NCI-H2196 treated with DMSO at 0.1 percent for 48 hours (cell line): ENCODE measurements around the gene ASB15.
"Not testable (repeated sequence)": the region's sequence is repeated elsewhere in the genome, so short reads cannot be mapped to it uniquely, and the experiment has no call there.

ENCODE experiments used
- DNase-seq: peaks from one replicate; lab custom pipeline; 2025; ENCODE audit not compliant: unreplicated experiment; lab: John Stamatoyannopoulos, UW

ASB15 gene

DNA sequence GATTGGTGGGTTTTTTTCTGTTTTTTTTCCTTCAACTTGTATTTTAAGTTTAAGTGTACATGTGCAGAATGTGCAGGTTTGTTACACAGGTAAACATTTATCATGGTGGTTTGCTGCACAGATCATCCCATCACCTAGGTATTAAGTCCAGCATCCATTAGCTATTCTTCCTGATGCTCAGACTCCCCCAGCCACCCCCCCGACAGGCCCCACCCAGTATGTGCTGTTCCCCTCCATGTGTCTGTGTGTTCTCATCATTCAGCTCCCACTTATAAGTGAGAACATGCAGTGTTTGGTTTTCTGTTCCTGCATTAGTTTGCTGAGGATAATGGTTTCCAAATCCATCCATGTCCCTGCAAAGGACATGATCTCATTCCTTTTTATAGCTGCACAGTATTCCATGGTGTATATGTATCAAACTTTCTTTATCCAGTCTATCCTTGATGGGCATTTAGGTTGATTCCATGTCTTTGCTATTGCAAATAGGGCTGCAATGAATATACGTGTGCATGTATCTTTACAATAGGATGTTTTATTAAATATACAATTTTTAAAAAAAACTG lies 32.5 kb downstream of the ASB15 start:
- not testable (repeated sequence) for DNase-seq

DNA sequence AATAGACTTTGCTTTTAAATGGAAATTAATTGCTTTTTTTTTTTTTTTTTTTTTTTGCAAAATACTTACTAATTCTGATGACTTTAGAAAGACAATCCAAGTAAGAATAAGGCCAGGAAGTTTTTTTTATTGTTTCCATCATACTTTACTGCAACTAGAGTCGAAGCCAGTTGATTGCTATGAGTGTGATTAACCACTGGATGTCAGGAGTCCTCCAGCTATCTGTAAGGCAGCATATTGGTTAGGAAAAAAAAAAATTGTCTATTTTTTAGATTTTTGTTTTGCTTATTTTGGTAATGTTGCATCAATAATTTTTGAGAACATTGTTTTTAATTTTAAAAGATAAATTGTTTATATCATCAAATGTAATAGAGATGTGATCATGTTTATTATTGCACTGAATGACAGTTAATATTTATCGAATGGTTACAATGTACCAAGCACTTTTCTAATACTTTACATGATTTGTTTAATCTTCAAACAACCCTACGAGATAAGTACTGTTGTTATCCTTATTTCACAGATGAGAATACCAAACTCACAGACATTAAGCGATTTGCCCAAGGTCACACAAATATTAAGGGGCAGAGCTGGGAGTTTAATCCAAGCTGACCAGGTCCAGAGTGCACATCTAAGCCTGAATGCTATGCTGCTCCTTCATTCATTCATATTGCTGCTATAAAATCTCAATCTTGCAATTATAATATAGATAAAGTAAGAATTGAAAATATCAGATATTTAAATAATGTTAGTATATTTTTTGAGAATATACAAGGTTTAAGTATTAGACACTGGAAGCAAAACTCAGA lies 34.1 kb downstream of the ASB15 start:
- no peak for DNase-seq

DNA sequence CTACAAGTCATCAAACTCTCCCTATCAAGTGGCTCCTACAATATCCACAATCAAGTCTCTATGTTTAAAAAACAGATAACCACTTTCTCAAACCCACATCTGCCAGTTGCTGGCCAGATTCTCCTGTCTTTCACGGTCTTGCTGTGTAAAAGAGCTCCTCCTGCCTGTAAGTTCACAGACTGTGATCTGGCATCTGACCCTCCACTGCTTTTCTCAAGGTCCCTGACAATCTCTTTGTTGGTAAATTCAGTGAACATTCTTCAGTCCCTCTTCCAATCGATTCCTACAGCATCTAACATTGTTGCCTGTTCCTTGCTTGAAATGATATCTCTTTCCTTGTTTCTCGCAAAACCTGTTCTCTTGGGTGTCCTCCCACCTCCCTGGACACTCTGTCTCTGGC lies 35.6 kb downstream of the ASB15 start:
- DNase-seq, result no peak

DNA sequence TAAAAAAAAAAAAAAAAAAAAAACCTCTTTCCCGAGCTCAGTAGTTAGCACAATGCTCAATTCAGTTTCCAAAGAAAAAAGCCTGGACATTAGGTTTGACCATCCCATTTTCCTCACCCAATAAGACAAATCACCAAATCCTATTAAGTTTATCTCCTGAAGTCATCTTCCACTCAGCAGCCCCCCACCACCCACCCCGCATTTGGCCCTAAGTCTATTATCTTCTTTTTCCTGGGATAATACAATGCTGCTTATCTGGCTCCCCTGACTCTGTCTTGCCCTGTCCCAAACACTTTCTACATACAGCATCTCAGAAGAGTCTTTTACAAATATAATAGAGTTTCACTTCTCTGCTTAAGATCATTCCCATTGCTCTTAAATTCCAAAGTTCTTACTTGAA lies 36.3 kb downstream of the ASB15 start:
- no peak for DNase-seq

DNA sequence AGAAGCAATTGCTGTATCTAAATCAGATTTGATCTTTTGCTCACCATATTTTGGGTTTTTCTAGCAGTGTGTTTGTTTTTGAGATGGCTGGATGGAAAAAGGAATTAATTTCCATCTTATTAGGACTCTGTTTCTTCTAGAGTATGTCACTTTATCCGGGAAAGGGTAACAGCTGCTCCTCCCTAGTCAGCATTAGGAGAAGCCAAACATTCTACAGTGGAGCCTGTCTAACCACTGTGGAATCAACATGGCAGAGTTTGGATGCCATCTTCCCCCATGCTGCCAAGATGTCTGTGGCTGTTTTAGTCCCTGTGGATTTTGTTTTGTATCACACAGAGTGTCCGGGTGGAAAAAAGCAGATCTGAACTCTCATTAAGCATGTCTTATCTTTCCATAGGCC lies 38.0 kb downstream of the ASB15 start:
- DNase-seq, result no peak

DNA sequence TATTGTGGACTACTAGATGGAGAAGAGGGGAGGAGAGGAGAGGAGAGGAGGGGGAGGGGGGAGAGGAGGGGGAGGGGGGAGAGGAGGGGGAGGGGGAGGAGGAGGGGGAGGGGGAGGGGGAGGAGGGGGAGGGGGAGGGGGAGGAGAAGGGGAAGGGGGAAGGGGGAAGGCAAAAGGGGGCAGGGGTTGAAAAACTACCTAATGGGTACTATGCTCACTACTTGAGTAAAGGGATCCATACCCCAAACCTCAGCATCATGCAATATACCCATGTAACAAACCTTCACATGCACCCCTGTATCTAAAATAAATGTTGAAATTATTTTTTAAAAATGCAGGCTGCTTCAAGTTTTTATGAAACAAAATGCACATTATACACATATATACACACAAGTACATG lies 39.0 kb downstream of the ASB15 start:
- DNase-seq, result no peak

DNA sequence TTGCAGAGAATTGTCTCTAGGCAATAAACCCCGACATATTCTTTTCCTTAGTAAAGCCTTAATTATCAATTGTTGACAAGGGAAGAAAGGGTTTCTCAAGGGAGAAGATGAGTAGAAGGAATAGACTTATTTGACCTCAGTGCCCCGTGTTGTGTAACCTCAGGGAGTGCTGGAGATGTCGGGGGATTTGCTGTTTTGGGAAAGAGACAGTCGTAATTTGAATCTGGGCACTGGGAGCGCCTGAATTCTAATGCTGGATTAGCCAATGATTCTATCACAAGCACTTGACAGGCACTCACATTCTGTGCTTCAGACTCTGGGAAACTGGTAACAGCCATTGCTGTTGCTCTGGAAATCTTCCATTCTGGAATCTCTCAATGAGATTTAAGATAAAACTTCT lies 40.3 kb downstream of the ASB15 start:
- DNase-seq, result no peak

DNA sequence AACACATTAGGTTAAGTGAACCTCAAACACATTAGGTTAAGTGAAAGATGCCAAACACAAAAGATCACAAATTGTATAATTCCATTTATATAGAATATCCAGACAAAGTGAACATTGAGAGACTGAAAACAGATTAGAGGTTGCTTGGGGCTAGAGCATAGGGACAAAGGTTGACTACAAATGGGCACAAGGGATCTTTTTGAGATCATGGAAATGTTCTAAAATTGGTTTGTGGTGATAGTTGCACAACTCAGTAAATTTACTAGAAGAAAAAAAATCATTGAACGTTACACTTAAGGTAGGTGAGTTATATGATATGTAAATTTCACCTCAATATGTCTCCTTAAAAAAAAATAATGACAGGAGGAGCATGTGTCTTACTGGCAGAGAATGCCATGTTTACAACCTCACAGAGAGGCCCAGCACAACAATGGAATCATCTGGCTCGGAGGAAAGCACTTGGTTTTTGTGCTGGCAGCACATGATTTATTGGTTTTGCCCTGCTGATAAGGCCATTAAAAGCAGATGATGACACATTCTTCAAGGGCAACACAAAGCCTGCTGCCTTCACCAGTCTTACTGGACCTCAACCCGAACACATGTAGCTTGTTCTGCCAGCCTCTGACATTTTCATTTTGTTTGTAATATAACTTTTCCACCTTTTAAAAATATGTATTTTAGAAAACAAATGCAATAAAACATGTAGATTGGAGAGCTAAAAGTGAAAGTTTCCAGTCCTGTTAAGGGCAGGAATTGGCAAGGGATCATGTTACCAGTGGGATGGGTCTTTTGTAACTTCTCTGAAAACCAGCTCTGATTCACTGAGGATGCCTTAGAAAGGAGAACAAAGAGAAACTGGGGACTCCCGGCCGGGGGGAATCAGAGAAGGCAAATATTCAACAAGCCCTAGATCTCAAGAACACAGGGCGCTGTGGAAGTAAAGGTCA lies 42.1 kb downstream of the ASB15 start:
- no peak for DNase-seq

DNA sequence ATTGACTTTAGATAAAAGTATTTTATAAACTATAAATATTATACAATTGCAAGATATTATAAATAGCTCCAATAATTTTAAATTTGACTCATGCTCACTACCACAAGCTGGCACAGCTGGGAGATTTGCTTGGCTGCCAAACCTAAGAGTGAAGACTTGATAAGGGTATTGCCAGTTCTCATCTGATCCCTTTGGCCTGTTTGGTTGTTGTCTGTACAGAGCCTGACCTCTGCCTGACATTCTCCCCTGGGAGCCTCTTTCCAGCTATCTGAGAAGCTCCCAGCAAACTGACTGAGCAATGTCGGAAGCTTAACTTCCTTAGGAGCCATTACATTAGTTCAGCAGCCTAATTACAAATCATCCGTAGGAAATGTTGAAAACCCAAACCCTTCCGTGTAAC lies 43.9 kb downstream of the ASB15 start:
- DNase-seq, result no peak

DNA sequence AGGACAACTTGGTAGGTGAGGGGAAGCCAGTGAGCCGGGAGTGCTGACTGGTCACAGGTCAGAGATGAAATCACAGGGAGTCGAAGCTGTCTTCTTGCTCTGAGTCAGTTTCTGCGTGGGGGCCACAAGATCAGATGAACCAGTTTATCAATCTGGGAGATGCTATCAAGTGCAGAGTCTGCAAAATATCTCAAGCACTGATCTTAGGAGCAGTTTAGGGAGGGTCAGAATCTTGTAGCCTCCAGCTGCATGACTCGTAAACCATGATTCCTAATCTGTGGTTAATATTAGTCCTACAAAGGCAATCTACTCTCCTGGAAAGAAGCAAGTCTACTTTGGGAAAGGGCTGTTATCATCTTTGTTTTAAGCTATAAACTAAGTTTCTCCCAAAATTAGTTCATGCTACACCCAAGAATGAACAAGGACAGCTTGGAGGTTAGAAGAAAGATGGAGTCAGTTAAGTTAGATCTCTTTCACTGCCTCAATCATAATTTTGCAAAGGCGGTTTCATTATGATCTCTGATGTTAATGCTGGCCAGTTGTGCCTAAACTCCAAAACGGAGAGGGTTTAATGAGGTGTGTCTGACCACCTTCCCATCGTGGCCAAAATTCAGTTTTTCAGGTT lies 45.6 kb downstream of the ASB15 start:
- no peak for DNase-seq

DNA sequence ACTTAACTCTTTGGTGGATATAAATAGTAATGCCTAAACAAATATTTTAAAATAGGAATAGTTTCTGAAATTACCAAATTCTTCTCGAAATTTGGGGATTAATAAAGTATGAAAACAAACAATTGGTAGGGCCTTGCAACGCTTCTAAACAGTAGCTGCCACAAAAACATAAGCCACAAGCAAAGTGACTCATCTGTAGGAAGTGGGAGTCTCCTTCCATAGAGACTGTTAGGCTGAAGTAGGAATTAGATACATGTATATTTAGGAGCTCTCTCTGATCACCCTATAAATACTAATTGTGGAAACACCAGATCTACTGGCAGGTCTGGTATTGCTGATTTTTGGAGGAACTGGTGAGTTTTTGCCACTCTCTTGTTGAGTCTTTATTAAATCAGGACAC lies 48.3 kb downstream of the ASB15 start:
- no peak for DNase-seq

DNA sequence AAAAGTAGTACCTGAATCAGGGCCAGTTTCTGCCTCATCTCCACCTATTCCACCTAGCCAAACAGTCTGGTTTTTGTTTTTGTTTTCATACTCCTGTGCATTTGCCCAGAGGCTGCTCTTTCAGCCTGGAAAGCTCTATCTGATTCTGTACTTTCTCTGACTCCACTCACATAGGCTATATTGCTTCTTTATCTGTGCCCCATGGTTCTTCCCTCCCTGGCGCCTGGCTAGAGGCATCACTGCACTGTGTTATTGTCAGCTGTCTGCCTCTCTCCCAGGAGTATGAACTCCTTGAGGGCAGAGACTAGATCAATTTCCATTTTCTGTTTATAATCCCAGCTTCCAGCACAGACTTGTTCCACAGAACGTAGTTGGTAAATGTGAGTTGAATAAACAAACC lies 49.0 kb downstream of the ASB15 start:
- DNase-seq, result no peak

DNA sequence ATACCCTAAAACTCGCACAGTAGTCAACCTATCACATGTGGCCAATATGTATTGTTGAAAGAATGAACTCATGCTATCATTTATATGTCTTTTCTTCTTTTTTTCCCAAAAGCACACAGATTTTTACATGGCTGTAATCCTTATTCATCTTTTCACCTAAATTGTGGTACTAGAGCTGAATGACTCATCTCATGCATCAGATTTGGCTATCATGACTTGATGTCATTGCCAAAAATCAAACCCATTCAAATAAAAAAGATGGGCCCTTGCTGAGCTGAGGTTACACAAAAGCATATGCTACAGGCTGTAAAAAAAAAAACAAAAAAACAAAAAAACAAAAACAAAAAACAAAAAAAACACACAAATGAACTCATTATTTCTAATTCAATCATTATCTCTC lies 50.8 kb downstream of the ASB15 start:
- no peak for DNase-seq

DNA sequence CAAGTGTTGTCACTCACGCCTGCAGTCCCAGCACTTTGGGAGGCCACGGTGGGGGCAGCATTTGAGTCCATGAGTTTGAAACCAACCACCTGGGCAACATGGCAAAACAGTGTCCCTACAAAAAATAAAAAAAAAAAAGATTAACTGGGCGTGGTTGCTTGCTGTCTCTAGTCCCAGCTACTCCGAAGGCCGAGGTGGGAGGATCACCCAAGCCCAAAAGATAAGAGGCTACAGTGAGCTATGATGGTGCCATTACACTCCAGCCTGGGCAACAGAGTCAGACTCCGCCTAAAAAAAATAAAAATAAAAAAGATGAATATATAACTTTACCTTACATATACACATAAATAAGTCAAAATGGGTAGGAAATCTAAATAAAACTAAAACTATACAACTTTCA lies 51.5 kb downstream of the ASB15 start:
- no peak for DNase-seq

DNA sequence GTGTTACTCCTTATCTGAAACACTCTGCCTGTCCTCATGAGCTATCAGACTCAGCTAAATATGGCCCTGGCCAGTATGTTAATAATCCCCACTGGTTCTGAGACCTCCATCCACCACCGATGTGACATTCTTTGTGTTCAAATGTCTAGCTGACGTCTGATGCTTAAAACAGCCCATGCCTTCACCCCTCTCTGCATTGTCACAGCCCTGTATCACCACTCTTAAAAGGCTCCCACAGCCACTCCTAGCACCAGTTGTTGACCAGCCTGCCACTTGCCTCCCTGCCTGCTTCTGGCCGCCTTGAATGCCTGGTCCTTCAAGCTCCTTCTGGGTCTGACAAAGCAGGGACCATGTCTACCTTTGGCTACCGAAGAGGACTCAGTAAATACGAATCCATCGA lies 54.0 kb downstream of the ASB15 start, which contains the start of gene LMOD2:
TSS of gene LMOD2 (plus strand) at position 253 of the 400 bp plus-strand sequence. CDS start at position 351, 98 bp downstream.
- no peak for DNase-seq

DNA sequence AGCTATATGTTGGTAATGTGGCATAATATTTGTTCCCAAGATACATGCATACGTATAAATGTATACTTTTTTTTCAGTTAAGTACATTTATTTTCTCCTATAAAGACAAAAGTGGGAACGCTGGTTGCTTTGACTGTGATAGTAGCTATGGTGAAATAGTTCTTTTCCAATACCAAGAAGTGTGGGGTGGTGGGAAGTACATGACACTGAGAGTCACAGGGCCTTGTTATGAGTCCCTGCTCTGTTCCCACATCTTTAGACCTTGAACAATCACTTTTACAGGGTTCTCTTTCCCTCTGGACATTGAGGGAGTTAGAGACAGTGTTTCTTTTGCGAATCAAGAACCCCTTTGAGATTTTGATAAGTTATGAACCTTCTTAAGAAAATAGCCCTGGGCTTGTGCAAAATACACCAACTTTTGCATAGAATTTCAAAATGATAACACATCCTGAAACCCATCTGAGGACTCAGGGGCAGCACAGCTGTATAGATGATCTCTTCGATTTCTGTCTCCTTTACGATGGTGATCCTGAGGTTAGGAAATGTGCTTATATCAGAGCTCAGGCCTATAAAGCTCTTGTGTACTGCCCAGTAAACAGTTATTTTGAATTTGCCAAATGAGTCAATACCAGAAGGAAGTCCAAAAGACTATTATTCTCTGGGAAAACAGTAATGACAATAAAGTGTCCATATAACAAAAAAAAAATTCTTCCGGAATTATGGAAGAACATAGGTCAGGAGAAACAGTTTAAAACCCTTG lies 55.1 kb downstream of the ASB15 start:
- no peak for DNase-seq

DNA sequence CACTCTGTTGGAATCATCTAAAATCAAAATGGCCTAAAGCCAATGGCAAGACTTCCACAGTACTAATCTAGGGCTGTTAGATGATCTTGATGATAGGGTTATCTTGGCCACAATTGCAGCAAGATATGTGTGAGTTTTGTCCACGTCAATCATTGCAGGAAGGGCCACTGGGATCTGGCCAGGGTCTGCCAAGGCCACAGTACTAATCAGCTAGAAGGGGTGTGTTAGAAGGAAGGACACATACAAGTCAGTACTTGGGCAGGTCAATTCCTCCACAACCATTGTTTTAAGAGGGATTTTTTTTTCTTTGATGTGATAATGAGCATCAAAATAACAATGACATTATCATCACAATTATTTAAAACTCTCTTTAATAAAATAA lies 55.7 kb downstream of the ASB15 start:
- DNase-seq, result no peak

DNA sequence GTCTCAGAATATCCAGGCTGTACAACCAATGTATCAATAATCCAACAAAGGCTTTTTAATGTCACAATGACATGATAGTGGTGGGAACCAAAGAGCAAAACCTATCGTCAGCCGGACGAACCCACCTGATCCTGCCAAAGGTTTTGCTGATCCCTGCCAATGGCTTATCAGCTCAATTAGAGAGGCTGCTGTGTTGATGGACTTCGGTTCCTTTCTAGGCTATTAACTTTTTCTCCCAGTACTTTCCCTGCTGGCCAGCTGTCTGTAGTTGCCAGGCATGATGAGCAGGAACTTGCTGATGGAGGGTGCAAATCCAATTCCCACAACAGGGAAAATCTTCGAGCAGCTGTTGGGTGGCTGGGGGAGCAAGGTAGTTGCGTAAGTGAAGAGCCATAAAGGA lies 56.4 kb downstream of the ASB15 start:
- no peak for DNase-seq

DNA sequence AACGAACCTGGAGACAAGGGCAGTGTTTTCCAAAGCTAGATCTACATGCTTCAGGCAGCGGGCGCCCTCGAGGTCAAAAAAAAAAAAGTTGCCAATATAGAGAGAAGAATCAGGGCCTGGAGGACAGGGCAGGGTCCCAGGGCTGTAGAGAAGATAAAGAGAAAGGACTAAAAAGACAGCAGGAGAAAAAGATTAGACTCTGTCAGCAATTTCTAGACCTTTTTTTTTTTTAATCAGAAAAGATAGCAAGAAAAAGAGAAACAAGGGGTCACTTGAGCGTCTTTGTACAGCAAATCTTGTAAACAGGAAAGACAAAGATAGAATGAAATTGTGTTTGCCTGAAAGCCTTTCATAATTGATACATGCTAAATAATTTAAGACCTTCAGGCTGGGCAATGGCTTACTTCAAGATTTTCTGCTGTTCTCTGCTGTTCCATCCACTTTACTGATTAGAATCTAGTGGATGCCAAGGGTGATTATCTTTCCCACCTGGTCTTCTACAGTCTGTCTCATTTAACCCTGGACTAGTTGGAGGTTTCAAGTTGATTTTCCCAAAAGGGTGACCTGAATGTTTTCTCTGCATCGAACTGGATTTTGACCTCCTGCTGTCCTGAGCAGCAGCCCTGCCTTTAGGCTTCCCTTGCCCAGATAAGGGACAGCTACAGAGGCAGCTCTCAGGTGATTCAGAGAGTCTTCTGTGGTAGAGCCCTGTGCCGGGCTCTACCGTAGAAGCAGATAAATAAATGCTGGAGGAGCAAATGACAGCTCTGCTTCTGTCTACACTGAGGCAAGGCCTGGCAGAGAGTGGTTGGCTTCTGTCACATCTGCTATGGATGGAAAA lies 59.1 kb downstream of the ASB15 start:
- DNase-seq, result no peak

DNA sequence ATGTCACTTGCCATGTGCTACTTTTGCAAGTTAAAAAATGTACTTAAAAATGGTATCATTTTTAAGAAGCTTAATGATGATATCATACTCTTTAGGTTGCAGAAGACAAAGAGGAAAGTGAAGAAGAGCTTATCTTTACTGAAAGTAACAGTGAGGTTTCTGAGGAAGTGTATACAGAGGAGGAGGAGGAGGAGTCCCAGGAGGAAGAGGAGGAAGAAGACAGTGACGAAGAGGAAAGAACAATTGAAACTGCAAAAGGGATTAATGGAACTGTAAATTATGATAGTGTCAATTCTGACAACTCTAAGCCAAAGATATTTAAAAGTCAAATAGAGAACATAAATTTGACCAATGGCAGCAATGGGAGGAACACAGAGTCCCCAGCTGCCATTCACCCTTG lies 60.1 kb downstream of the ASB15 start:
- no peak for DNase-seq
